Upper lobe of right lung (tissue), 1 donor: ENCODE results near the gene UNC80. TPM values are rescaled to one million over a fixed set of nuclear protein-coding genes. Genes with fewer than 3 reads are reported as not detected.
A peak's percentile ranks its signal among the peaks of the same experiment; 100 is the strongest.

ENCODE experiments used
- ATAC-seq: fragments of 200-7000 bp; cut with Tn5 transposase; one replicate; pipeline ENCODE4 v1.9.1; 2020; ENCODE audit warnings: mild to moderate bottlenecking, moderate library complexity
- DNase-seq: peaks from one replicate; pipeline ENCODE4 v3.0.0-alpha.2; 2020
- H3K27ac ChIP-seq: fragments of 200-600 bp; one replicate; pipeline ENCODE4 v1.8.0; 2022
- H3K27me3 ChIP-seq: fragments of 200-600 bp; one replicate; pipeline ENCODE4 v1.8.0; 2022; ENCODE audit warnings: mild to moderate bottlenecking
- H3K36me3 ChIP-seq: fragments of 200-600 bp; one replicate; pipeline ENCODE4 v1.8.0; 2022
- H3K4me1 ChIP-seq: fragments of 200-600 bp; one replicate; pipeline ENCODE4 v1.8.0; 2022
- H3K4me3 ChIP-seq: fragments of 200-600 bp; one replicate; pipeline ENCODE4 v1.8.0; 2022; ENCODE audit warnings: mild to moderate bottlenecking
- H3K9me3 ChIP-seq: fragments of 200-600 bp; one replicate; pipeline ENCODE4 v1.8.0; 2022
- intact Hi-C: fragments of 100-400 bp; cut with DNase I; formaldehyde crosslinking; loops from one replicate; pipeline ENCODE4 v1.11.0; 2022
- total RNA-seq: library from RNA; stranded (reverse); fragmentation: NEBNext Ultra II Directional; extraction: Animal tissue kit (Norgen Biotek cat#: 25700); gene quantifications from one replicate; pipeline ENCODE4 v1.2.1, GENCODE V29; 2021
- TF ChIP-seq, protein P1 (sequence below): fragments of 200-600 bp; IDR thresholded peaks from one replicate; pipeline ENCODE4 v1.8.0; 2022; ENCODE audit warnings: antibody characterized with exemption
- donor health status: DM: no; HTN: yes; CAD: no; lungs with severe emphysema.

Gene UNC80
- total RNA-seq, 1 donor from 2014 or later: not detected

DNA sequence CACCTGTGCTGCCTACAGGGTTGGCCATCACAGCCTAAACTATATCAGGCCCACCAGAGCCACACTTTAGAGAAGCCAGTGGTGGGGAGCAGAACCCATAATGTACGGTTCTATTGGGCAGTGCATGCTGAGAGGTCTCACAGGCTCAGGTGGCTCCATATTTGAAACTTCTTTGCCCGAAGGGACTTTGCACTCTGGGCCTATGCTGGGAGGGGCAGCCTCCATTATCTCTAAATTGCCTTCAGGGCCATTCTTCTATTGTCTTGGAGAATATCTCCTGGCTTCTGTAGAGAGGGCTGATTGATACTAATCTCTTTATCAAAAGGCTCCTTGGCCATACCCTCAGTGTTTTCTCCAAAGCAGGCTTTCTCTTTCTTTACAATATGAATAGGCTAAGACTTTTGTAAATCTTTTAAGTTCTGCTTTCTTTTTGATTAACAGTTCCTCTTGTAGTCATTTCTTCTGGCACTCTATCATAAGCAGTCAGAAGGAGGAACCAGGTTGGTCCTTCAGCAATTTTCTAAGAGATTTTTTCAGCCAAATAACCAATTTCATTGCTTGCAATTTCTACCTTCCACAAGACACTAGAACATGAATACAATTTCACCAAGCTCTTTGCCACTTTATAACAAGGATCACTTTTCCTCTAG lies 275.3 kb downstream of the UNC80 start:
- ATAC-seq: peak; percentile 28

More for the DNA sequence above, 275.3 kb downstream of the UNC80 start:
- no peaks in the 10 kb centered on the region for H3K9me3 ChIP-seq
- no peaks in the 10 kb centered on the region for H3K27me3 ChIP-seq
- H3K27ac ChIP-seq: no peak overlapping the region
- H3K36me3 ChIP-seq: peaks cover 12% of the 10 kb centered on the region
- no peak overlapping the region for H3K4me3 ChIP-seq
- H3K4me1 ChIP-seq: no peaks in the 10 kb centered on the region
- DNase-seq: no peak
- intact Hi-C loops: no loop called here
- TF ChIP-seq, protein P1, sequence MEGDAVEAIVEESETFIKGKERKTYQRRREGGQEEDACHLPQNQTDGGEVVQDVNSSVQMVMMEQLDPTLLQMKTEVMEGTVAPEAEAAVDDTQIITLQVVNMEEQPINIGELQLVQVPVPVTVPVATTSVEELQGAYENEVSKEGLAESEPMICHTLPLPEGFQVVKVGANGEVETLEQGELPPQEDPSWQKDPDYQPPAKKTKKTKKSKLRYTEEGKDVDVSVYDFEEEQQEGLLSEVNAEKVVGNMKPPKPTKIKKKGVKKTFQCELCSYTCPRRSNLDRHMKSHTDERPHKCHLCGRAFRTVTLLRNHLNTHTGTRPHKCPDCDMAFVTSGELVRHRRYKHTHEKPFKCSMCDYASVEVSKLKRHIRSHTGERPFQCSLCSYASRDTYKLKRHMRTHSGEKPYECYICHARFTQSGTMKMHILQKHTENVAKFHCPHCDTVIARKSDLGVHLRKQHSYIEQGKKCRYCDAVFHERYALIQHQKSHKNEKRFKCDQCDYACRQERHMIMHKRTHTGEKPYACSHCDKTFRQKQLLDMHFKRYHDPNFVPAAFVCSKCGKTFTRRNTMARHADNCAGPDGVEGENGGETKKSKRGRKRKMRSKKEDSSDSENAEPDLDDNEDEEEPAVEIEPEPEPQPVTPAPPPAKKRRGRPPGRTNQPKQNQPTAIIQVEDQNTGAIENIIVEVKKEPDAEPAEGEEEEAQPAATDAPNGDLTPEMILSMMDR: no peak

Other genes starting within 250 kb of the UNC80 start
- 47.7 TPM for gene RPE, start 230.8 kb downstream of the UNC80 start, total RNA-seq